ENCODE data around the gene HIVEP2. TPM values are rescaled to one million over a fixed set of nuclear protein-coding genes. Genes with fewer than 3 reads are reported as not detected.

Gene HIVEP2
- total and polyA plus RNA-seq, 7 donors: 6.2 to 39.7 (median 22.6) TPM

DNA sequence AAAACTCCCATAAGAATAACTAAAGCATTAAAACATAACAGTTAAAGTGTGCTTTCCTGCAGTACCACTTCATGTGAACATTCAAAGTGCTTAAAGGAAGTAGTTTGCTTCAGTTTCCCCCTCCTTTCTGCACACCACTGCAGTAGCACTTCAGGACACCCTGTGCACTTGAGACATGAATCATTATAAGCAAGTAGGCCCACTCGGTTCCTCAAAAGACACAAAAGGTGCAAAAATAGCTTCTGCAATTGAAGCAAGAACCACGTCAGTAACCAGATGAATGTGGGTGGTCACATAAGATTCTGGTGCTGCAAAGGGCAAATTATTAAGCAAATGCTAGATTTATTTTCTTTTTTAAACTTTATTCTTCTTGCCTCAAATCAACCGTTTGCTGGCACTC lies 160.6 kb downstream of the HIVEP2 start:
- ATAC-seq (peak in 1 of 4 donors; percentile 37), DNase-seq (no peak)
- H3K36me3 ChIP-seq (ENCODE audit: insufficient read depth in 1 of 2, low read depth in 1 of 2): no peaks in the 10 kb centered on the region
- no peaks in the 10 kb centered on the region for H3K9me3 ChIP-seq
- no peaks in the 10 kb centered on the region for H3K27me3 ChIP-seq (ENCODE audit: insufficient read depth in 3 of 3, low read length in 2 of 3)
- peaks cover 6% of the 10 kb centered on the region for H3K4me1 ChIP-seq
- 67 to 86% (median 81%) methylated on average over 3 of the region's 3 CpGs for WGBS, 3 donors
- H3K27ac ChIP-seq: no peak overlapping the region
- TF ChIP-seq, protein P1, sequence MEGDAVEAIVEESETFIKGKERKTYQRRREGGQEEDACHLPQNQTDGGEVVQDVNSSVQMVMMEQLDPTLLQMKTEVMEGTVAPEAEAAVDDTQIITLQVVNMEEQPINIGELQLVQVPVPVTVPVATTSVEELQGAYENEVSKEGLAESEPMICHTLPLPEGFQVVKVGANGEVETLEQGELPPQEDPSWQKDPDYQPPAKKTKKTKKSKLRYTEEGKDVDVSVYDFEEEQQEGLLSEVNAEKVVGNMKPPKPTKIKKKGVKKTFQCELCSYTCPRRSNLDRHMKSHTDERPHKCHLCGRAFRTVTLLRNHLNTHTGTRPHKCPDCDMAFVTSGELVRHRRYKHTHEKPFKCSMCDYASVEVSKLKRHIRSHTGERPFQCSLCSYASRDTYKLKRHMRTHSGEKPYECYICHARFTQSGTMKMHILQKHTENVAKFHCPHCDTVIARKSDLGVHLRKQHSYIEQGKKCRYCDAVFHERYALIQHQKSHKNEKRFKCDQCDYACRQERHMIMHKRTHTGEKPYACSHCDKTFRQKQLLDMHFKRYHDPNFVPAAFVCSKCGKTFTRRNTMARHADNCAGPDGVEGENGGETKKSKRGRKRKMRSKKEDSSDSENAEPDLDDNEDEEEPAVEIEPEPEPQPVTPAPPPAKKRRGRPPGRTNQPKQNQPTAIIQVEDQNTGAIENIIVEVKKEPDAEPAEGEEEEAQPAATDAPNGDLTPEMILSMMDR (IDR thresholded peaks at IDR 0.05): no peak
- no peak overlapping the region for H3K4me3 ChIP-seq
- intact Hi-C loops (cut with DNase I): no loop called here

DNA sequence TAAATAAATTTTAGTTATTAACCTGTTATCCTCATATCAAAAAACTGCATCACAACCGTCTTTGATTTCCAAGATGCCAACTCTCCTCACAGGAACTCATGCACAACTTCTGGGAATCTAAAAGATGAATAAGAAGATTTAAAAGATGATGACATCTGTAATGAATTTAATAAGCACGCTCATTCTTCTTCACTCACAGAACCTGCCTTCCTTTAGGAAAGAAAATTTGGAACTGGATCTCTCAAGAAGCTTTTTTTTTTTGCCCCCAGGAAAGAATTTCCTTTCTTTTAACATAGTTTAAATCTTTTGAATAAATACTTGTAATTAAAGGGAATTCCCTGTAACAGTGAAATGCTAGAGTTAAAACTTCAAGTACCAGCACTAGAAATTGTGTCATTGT lies 161.5 kb downstream of the HIVEP2 start:
- TF ChIP-seq, protein P1 (IDR thresholded peaks at IDR 0.05): no peak
- peaks cover 6% of the 10 kb centered on the region for H3K4me1 ChIP-seq
- no peaks in the 10 kb centered on the region for H3K9me3 ChIP-seq
- ATAC-seq (no peak), DNase-seq (no peak)
- intact Hi-C loops (cut with DNase I): no loop called here
- no peaks in the 10 kb centered on the region for H3K36me3 ChIP-seq (ENCODE audit: insufficient read depth in 1 of 2, low read depth in 1 of 2)
- no peaks in the 10 kb centered on the region for H3K27me3 ChIP-seq (ENCODE audit: insufficient read depth in 3 of 3, low read length in 2 of 3)
- H3K4me3 ChIP-seq: no peak overlapping the region
- H3K27ac ChIP-seq: no peak overlapping the region
- WGBS, 3 donors: 80 to 87% (median 81%) methylated on average over 2 of the region's 2 CpGs

DNA sequence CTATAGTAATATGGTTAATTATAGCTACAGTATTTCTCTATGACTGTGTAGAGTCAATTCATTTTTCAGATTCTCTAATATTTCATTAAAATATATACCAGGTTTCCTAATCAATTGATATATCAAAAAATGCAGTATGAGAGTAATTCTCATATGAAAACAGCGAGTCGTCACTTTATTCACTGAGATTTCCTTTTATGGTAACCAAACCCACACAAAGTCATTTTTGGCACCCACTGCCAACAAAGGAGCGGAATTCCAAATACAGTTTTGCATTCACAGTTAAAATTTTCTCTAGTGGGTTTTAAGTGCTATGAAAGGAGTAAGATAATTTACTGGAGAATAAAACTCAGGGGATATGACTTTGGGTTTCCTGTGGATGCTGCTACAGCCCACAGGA lies 163.8 kb downstream of the HIVEP2 start:
- Histone ChIP-seq H3K27me3 (ENCODE audit: insufficient read depth in 3 of 3, low read length in 2 of 3) (no peaks in the 10 kb centered on the region), H3K4me1 (peaks cover 6% of the 10 kb centered on the region), H3K9me3 (no peaks in the 10 kb centered on the region), H3K36me3 (ENCODE audit: insufficient read depth in 1 of 2, low read depth in 1 of 2) (no peaks in the 10 kb centered on the region), H3K4me3 (no peak overlapping the region), H3K27ac (no peak overlapping the region)
- ATAC-seq (no peak), DNase-seq (no peak)
- intact Hi-C loops (cut with DNase I): no loop called here
- TF ChIP-seq, protein P1 (IDR thresholded peaks at IDR 0.05): no peak
- 76 to 86% (median 84%) methylated on average over 3 of the region's 3 CpGs for WGBS, 3 donors

DNA sequence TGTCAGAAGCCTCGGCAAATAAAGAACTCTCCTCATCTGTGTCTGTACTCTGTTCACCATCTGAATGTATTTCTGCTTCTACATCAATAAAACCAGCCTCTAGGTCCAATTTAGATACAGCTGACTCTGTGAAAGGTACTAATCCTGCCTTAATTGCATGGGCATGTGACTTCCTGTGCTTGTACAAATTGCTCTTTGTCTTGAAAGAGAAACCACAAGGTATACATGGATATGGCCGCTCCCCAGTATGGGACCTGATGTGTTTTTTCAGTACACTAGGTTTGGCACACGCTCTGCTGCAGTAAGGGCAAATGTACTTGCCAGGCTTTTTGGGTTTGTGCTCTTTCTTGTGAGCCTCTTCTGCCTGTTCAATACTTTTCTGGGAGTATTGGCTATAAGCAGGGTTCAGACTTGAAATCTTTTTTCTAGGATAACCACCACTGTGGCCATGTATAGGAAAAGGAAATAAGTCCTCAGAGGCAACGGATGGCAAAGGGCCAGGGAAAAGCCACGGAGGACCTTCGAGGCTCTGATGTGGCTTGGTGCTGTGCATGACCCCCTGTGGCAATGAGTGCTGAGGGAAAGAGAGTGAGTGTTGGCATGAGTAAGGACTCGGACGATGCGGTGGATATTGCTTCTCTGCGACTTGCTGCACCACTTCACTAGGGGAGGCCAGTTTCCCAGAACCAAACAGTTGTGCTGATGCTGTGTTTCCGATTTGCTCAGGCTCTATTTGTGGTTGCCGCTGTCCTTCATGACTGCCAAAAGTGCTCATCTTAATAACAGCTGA lies 170.9 kb downstream of the HIVEP2 start:
- DNase-seq (no peak), ATAC-seq (peak in 3 of 4 donors; percentile 27 to 79 (median 54))
- Histone ChIP-seq H3K4me1 (no peaks in the 10 kb centered on the region), H3K27me3 (ENCODE audit: insufficient read depth in 3 of 3, low read length in 2 of 3) (no peaks in the 10 kb centered on the region), H3K36me3 (ENCODE audit: insufficient read depth in 1 of 2, low read depth in 1 of 2) (peaks cover 18 to 59% of the 10 kb centered on the region in 2 donors), H3K27ac (no peak overlapping the region), H3K9me3 (no peaks in the 10 kb centered on the region), H3K4me3 (no peak overlapping the region)
- TF ChIP-seq, protein P1 (IDR thresholded peaks at IDR 0.05): no peak
- intact Hi-C loops (cut with DNase I): no loop called here
- 82 to 84% (median 84%) methylated on average over 12 of the region's 12 CpGs for WGBS, 3 donors
